ENCODE data around the gene TNFRSF13B.
"Not testable (repeated sequence)": the region's sequence is repeated elsewhere in the genome, so short reads cannot be mapped to it uniquely, and the experiment has no call there.

DNA sequence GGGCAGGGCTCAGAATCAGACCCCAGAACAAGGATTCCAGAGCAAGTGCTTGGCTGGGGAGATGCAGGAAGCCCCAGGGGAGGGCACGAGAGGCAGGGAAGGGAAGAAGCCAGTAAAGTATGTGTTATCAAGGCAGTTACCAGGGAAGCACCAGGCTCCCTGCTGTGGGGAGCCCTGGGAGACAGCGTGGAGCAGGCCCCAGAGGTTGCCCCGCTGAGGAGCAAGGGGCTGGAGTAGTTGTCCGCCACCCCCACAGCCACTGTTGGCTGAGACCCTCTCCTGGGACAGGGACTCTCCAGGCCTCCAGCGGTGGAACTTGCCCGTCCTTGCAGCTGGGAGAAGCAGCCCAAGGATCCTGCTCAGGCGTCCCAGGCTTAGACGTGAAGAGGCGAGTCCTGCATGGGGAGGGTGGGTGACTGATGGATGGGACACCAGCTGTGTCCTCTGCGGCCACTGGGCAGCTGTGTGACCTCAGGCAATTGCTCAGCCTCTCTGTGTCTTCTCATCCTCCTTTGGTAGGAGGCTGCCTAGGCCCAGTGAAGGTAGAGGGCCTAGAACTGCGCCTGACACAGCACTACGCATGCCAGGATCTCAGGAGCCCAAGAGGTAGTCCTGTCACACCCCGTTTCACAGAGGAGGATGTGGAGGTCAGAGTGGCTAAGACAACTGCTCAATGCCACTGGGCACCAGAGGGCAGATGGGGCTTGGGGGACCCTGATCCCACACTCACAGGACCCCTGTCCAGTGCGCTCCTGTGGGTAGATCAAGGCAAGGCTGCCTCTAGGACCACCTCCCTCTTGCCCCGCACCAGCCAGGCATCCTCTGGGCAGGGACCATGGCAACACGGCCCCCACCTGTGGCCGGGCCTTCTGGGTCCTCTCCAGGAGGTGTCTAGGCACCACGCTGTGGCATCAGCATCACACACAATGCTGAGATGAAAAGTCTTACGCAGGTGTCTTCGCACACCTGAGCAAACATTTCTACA lies 31.1 kb upstream of the TNFRSF13B start:
- not testable (repeated sequence) for TF ChIP-seq EZH2 (IDR thresholded peaks at IDR 0.05; ENCODE audit: low read depth, unreplicated experiment); POLR2AphosphoS5 (IDR thresholded peaks at IDR 0.05; ENCODE audit: low read depth); JUNB (IDR thresholded peaks at IDR 0.05; ENCODE audit: unreplicated experiment); STAT1 (IDR thresholded peaks at IDR 0.05; ENCODE audit: unreplicated experiment); ZNF114 (CRISPR knock-in tag; IDR thresholded peaks at IDR 0.05); ZNF331 (CRISPR knock-in tag; IDR thresholded peaks at IDR 0.05; ENCODE audit: low read depth); CREB1 (CRISPR knock-in tag; IDR thresholded peaks at IDR 0.05; ENCODE audit: low read depth); EZH2phosphoT487 (IDR thresholded peaks at IDR 0.05; ENCODE audit: unreplicated experiment)
- TF ChIP-seq, protein P1, sequence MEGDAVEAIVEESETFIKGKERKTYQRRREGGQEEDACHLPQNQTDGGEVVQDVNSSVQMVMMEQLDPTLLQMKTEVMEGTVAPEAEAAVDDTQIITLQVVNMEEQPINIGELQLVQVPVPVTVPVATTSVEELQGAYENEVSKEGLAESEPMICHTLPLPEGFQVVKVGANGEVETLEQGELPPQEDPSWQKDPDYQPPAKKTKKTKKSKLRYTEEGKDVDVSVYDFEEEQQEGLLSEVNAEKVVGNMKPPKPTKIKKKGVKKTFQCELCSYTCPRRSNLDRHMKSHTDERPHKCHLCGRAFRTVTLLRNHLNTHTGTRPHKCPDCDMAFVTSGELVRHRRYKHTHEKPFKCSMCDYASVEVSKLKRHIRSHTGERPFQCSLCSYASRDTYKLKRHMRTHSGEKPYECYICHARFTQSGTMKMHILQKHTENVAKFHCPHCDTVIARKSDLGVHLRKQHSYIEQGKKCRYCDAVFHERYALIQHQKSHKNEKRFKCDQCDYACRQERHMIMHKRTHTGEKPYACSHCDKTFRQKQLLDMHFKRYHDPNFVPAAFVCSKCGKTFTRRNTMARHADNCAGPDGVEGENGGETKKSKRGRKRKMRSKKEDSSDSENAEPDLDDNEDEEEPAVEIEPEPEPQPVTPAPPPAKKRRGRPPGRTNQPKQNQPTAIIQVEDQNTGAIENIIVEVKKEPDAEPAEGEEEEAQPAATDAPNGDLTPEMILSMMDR (conservative IDR thresholded peaks at IDR 0.05; ENCODE audit: low read depth in 2 of 2), result not testable (repeated sequence)
- TF ChIP-seq, protein P2, sequence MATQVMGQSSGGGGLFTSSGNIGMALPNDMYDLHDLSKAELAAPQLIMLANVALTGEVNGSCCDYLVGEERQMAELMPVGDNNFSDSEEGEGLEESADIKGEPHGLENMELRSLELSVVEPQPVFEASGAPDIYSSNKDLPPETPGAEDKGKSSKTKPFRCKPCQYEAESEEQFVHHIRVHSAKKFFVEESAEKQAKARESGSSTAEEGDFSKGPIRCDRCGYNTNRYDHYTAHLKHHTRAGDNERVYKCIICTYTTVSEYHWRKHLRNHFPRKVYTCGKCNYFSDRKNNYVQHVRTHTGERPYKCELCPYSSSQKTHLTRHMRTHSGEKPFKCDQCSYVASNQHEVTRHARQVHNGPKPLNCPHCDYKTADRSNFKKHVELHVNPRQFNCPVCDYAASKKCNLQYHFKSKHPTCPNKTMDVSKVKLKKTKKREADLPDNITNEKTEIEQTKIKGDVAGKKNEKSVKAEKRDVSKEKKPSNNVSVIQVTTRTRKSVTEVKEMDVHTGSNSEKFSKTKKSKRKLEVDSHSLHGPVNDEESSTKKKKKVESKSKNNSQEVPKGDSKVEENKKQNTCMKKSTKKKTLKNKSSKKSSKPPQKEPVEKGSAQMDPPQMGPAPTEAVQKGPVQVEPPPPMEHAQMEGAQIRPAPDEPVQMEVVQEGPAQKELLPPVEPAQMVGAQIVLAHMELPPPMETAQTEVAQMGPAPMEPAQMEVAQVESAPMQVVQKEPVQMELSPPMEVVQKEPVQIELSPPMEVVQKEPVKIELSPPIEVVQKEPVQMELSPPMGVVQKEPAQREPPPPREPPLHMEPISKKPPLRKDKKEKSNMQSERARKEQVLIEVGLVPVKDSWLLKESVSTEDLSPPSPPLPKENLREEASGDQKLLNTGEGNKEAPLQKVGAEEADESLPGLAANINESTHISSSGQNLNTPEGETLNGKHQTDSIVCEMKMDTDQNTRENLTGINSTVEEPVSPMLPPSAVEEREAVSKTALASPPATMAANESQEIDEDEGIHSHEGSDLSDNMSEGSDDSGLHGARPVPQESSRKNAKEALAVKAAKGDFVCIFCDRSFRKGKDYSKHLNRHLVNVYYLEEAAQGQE (IDR thresholded peaks at IDR 0.05; ENCODE audit: unreplicated experiment), result not testable (repeated sequence)
- TF ChIP-seq, protein P3, sequence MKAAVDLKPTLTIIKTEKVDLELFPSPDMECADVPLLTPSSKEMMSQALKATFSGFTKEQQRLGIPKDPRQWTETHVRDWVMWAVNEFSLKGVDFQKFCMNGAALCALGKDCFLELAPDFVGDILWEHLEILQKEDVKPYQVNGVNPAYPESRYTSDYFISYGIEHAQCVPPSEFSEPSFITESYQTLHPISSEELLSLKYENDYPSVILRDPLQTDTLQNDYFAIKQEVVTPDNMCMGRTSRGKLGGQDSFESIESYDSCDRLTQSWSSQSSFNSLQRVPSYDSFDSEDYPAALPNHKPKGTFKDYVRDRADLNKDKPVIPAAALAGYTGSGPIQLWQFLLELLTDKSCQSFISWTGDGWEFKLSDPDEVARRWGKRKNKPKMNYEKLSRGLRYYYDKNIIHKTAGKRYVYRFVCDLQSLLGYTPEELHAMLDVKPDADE (IDR thresholded peaks at IDR 0.05), result not testable (repeated sequence)
- TF ChIP-seq, protein P4, sequence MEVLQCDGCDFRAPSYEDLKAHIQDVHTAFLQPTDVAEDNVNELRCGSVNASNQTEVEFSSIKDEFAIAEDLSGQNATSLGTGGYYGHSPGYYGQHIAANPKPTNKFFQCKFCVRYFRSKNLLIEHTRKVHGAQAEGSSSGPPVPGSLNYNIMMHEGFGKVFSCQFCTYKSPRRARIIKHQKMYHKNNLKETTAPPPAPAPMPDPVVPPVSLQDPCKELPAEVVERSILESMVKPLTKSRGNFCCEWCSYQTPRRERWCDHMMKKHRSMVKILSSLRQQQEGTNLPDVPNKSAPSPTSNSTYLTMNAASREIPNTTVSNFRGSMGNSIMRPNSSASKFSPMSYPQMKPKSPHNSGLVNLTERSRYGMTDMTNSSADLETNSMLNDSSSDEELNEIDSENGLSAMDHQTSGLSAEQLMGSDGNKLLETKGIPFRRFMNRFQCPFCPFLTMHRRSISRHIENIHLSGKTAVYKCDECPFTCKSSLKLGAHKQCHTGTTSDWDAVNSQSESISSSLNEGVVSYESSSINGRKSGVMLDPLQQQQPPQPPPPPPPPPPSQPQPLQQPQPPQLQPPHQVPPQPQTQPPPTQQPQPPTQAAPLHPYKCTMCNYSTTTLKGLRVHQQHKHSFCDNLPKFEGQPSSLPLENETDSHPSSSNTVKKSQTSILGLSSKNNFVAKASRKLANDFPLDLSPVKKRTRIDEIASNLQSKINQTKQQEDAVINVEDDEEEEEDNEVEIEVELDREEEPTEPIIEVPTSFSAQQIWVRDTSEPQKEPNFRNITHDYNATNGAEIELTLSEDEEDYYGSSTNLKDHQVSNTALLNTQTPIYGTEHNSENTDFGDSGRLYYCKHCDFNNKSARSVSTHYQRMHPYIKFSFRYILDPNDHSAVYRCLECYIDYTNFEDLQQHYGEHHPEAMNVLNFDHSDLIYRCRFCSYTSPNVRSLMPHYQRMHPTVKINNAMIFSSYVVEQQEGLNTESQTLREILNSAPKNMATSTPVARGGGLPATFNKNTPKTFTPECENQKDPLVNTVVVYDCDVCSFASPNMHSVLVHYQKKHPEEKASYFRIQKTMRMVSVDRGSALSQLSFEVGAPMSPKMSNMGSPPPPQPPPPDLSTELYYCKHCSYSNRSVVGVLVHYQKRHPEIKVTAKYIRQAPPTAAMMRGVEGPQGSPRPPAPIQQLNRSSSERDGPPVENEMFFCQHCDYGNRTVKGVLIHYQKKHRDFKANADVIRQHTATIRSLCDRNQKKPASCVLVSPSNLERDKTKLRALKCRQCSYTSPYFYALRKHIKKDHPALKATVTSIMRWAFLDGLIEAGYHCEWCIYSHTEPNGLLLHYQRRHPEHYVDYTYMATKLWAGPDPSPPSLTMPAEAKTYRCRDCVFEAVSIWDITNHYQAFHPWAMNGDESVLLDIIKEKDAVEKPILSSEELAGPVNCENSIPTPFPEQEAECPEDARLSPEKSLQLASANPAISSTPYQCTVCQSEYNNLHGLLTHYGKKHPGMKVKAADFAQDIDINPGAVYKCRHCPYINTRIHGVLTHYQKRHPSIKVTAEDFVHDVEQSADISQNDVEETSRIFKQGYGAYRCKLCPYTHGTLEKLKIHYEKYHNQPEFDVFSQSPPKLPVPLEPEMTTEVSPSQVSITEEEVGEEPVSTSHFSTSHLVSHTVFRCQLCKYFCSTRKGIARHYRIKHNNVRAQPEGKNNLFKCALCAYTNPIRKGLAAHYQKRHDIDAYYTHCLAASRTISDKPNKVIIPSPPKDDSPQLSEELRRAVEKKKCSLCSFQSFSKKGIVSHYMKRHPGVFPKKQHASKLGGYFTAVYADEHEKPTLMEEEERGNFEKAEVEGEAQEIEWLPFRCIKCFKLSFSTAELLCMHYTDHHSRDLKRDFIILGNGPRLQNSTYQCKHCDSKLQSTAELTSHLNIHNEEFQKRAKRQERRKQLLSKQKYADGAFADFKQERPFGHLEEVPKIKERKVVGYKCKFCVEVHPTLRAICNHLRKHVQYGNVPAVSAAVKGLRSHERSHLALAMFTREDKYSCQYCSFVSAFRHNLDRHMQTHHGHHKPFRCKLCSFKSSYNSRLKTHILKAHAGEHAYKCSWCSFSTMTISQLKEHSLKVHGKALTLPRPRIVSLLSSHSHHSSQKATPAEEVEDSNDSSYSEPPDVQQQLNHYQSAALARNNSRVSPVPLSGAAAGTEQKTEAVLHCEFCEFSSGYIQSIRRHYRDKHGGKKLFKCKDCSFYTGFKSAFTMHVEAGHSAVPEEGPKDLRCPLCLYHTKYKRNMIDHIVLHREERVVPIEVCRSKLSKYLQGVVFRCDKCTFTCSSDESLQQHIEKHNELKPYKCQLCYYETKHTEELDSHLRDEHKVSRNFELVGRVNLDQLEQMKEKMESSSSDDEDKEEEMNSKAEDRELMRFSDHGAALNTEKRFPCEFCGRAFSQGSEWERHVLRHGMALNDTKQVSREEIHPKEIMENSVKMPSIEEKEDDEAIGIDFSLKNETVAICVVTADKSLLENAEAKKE (CRISPR knock-in tag; IDR thresholded peaks at IDR 0.05), result not testable (repeated sequence)
